GM21447 (cell line): Measurements from ENCODE around the gene BHLHA15.
"Not testable (repeated sequence)": the region's sequence is repeated elsewhere in the genome, so short reads cannot be mapped to it uniquely, and the experiment has no call there.

ENCODE experiments used
- ATAC-seq: cut with Tn5 transposase; IDR thresholded peaks from one replicate; pipeline ENCODE4 v1.9.1; 2021; ENCODE audit not compliant: unreplicated experiment

The BHLHA15 gene

DNA sequence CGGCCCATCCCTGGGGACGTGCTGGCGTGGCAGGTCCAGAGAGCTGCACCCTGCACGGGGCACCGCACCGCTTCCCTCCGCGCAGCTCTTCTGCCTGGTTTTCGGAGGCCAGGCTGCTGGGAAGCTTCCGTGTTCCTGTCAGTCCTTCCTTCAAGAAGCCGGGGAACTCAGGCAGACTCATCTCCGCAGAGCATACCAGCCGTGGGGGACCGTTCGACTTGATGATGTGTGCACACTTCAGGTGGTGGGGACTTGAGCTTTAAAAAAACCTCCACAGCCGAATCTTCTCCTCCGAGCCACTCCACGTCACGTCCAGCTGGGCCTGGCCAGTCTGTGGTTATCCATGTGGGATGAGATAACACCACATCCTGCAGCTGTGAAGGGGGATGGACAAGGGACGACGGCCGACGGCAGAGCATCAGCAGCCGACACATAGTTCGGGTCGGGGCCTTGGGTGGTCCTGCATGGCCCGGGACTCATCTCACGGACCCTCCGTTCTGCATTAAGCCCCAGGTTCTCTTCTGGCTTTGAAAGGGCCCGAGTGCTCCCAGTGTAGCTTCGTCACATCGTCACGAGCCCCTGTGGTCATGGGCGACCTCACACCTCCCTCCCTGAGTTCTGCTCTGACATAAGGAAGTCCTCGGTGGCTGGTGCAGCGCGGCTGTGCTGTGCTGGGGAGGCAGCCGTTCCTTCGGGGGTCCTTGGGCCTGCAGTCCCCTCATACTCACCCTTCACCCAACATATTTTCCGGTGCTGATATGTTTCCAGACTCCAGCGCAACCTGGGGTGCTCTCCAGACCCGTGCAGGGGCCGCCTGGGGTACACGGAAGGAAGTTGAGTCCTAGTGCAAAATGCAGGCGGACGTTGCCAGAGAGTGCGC, 4.5 kb upstream of the BHLHA15 start:
- no peak for ATAC-seq

DNA sequence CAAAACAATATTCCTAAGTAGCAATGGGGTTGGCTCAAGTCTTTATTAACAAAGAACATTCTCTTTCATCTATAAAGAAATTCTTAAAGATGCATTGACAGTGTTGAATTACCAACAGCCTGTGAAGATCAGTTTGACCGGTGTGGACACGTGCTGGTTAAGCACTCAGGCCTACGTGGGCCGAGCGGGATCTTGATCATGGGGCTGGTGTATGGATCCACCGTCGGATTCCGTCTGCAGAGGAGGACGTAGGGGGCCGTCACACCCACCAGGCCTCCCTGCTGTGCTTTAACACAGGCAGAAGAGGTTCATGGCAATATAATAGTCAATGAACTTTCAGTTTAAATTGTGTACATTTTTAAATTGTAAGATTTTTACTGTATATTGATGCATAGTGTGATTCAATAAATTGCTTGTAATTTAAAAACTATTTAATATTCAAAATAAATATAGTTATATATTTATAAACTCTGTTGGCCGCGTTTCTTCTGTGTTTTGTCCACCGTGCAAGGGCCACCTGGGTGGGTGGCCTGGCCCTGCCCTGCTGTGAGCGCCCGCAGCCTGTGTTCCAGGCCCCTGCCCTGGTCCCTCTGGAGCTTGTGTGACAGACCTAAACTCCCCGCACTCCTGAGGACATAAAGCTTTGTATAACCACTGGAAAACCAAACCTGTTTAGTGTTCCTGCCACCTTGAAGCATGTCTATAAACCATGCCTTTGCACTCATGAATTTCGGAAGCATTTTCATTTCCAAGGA, 1.9 kb upstream of the BHLHA15 start:
- no peak for ATAC-seq

DNA sequence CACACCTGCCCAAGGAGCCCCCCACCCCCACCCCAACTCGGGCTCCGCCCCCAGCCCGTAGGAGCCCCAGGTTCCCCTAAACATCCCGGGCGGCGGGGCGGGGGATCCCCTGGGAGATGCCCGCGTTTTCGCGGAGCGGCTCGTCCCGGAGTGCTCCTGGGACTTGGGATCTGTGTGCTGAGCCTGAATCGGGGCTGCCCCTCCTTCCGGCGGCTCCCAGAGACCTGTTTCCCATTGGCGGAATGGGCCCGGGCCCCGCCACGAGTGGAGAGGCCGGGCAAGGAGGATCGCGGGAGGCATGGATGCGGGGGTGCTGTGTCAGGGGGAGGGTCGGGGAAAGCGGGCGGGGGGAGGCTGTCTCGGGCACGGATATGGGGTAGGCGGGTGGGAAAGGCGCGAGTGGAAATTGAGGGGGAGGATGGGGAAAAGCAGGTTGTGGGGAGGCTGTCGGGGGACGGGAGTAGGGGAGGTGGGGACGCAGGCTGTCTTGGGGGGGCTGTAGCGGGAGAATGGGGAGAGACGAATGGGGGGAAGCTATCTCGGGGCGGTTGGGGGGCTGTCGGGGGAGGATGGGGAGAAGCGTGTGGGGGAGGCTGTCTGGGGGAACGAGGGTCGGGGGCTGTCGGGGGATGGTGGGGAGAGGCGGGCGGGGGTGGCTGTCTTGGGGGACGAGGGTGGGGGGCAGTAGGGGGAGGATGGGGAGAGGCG, 572 bp upstream of the BHLHA15 start:
- no peak for ATAC-seq

DNA sequence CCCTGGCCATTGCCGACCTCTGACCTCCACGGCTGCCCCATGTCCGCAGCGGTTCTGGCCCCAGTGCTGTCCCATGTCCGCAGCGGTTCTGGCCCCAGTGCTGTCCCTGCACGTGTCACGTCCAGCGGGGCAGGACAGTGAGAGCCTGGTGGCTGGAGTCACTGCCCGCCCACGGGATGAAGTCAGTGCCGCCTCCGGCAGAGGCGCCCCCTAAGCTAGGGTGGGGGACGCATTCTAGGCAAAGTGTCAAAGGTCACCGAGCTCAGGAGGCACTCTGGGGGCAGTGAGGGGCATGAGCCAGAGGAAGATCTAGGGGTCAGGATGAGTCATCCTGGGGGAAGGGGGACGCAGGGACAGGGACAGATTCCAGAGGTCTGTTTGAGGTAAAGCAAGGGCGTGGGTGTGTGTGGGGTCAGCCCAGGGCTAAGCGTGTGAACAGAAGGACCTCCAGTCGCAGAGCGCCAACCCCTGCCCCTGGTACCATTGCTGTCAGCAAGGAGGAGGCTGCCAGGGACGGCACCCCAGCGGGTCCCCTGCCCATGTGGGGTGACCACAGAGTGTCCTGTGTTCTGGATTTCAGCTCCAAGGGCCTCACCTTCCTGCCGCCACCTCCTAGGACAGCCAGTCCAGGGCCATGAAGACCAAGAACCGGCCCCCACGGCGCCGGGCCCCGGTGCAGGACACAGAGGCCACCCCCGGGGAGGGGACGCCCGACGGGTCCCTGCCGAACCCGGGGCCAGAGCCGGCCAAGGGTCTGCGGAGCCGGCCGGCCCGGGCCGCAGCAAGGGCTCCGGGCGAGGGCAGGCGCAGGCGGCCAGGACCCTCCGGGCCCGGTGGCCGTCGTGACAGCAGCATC, 665 bp downstream of the BHLHA15 start:
- ATAC-seq: no peak

DNA sequence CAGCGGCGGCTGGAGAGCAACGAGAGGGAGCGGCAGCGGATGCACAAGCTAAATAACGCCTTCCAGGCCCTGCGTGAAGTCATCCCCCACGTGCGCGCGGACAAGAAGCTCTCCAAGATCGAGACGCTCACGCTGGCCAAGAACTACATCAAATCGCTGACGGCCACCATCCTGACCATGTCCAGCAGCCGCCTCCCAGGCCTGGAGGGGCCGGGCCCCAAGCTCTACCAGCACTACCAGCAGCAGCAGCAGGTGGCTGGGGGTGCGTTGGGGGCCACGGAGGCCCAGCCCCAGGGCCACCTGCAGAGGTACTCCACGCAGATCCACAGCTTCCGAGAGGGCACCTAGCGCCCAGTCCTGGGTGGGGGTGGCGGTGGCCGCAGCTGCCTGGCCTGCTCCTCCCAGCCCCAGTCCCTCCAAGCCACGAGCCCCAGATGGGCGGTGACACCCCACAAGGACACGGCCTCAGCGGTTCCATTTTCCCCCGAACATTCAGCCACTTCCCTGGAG, 1.3 kb downstream of the BHLHA15 start:
- ATAC-seq: no peak

DNA sequence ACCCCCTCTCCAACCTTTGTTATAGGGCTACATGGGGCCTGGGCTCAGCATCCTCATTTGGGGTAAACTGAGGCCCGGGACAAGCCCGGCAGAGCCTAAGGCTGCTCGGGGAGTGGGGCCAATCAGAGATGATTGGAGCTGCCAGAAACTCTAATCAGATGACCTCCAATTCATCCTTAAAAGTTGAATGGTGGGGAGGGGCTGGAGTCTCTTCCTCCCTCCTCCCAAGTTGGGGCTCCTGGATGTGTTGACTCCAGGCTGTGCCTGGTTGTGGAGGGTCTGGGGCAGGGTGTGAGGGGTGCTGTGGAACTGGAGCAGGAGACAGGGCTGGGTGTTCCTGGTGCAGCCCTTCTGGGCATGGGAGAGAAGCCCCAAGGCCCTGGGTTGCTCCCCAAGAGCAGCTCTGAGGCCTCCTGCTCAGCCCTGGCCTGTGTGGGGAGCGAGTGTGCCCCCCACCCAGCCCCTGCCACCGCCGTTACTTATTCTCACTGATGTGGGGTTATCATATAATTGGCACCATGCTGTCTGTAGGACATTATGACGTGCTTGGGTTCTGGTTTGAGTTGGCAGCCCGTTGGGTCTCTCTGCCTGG, 2.2 kb downstream of the BHLHA15 start:
- ATAC-seq: no peak

DNA sequence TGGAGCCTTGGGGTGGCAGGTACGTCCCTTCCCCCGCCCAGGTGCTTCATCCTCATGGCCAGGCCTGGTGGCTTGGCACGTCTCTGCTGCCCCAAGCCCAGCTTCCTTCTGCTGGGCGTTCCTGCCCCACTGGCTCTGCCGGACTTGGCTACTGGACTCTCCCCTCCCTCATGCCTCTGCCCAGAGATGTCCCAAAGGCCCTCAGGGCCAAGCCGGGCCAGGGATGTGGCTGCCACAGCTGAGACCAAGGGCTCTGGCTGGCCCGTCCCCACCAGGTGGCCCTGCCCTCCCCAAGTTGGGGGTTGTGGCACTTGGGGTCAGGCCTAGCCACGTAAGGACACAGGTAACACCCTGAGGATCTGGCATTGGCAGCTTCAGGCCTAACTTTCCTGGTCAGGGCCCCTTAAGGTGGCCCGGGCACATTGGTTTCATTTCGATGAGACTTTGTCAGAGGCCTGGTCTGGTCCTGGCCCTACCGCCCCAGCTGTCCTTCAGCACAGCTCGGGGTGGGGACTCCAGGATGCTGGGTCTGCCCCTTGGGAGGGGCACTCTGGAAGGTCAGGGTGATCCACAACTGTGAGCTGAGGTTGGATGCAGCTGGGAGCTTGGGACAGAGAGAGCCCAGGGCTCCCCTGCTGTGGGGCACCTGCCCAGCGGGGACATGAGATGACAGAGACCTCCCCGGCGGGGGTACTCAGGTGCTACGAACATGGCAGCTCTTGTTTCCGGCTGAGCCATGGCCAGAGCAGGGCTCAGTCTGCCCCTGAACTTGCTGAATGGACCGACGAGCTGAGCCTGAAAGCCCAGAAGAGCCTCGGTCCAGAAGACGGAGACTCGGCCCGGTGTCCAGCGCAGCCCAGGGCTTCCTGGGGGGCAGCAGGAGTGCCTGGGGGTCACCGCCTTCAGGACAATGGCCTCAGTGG, 2.9 kb downstream of the BHLHA15 start:
- no peak for ATAC-seq

DNA sequence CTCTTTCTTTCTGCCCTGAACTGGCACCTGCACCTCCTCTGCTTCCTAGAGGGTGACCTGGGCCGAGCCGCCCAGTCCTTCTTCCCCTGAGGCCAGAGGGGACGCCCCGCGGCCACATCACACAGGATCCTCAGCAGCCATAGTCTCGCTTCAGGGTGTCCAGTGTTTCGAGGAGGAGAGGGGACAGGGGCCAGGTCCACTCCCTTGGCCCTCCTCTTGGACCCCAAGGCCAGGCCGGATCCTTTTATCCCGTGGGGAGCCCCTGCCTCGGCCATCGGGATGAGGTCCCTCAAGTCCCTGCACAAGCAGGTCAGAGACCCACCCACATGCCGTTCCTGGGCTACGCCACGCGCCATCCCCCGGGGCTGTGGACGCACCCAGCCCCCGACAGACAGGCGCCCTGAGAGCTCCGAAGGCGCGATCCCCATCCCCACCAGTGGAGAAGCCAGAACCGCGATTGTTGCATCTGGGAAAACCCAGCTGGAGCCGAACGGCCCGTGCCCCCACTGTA, 3.6 kb downstream of the BHLHA15 start:
- no peak for ATAC-seq

DNA sequence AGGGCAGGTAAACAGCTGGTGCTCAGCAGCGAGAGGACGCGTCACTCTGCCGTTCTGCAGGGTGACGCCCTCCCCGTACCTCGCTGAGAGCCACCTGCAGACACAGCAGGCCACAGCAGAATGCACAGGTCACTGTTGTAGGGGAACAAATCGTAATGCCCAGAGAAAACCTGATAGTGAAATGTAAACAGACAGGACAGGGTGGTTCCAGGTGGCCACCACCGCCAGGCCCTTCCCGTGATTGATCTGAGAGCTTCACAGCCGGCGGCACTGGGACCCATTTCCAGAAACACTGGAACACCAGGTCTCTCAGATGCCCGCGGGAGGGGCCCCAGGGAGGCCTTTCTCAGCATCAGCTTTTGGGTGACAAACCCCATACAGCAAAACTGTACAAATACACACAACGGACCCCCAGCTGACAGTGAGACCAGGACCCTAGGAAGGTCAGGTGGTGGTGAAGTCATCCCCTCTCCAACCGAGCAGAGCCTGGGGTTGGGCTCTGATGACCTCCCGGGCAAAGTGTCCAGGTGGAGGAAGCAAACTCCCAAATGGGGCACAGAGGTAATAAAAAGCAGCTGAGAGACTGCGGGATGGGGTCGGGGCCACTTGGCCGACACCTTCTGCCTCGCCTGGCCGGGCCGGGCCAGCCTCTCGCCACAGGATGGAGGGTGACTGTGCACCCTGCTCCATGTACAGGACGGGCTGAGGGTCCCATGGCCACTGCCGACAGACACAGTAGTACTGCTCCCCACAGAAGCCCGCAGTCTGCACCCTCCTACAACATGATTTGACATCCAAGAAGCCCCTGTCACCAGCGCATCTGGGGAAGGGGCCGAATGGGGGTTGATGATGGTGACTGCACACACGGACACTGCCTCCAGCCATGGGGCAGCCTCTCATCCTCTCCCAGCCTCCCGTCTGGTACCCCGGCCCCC, 4.6 kb downstream of the BHLHA15 start:
- ATAC-seq: no peak

DNA sequence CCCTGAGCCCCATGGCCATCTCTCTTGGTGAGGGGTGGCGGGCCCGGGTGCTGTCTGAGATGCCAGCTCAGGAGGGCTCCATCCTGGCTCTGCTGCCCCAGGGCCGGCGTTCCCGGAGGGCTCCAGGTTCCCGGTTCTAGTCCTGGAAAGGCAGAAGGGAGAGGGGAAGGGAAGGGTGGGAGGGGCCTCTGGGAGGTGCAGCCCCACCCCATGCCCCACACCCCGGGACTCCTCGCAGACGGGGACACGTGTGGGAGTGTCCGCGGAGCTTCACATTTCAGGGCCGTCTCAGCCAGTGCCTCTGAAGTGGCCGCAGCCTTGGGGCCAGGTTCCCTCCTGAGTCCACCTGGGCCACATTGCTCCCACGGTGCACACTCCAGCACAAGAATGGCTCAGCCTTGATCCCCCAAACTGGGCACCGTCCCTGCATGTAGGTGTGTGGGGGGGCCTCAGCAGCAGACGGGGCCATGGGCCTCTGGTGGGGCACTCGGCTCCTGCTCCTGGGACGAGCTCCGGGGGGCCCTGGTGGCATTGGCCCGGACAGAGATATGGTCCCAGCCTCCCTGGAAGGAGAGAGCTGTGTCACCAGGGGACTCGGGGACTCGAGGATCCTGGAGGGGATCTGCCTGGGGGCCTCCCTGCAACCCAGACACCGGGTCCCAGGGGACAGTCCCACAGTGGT, 5.8 kb downstream of the BHLHA15 start:
- ATAC-seq: no peak

DNA sequence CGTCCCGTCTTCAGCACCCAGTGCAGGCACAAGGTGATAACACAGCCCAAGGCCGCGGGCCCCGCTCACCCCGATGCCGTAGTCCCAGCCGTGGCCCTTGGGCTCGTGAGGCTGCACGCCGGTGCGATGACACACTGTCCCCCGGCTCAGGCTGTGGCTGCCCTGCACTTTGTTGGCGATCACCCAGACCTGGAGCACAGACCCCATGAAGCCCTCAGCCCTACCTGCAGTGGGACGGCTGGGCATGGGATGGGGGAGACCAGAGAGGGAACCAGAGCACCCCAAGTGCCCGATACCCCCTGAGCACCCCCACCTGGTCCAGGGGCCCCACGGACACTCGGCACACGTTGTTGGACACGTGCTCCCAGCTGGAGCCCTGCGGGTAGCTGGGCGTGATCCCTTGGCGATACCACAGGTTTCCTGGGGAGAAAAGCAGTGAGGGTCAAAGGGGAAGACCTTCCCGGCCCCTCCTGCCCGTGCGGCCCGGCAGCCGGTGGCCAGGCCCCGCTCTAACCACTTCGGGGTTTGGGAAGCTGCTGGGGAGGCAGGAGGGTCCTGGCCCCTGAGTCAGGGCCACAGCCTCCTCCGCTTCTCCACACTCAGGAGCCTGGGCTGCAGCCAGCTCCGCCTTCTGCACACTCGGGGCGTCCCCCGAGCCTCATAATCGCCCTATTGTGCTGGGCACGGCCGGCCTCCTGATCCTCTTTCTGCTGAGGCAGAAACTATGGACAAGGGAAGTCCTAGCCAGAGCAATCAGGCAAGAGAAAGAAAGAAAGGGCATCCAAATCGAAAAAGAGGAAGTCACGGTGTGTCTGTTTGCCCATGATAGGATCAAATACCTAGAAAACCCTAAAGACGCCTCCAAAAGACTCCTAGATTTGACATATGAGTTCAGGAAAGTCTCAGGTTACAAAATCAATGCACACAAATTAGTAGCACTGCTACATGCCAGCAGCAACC, 6.7 kb downstream of the BHLHA15 start:
- no peak for ATAC-seq

DNA sequence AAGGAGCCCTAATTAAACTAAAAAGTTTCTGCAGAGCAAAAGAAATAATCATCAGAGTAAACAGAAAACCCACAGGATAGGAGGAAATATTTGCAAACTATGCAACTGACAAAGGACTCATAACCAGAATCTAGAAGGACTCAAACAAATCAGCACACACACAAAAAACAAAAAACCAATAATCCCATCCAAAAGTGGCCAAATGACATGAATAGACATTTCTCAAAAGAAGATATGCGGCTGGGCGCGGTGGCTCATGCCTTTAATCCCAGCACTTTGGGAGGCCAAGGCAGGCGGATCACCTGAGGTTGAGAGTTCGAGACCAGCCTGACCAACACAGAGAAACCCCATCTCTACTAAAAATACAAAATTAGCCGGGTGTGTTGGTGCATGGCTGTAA, 8.1 kb downstream of the BHLHA15 start:
- not testable (repeated sequence) for ATAC-seq

DNA sequence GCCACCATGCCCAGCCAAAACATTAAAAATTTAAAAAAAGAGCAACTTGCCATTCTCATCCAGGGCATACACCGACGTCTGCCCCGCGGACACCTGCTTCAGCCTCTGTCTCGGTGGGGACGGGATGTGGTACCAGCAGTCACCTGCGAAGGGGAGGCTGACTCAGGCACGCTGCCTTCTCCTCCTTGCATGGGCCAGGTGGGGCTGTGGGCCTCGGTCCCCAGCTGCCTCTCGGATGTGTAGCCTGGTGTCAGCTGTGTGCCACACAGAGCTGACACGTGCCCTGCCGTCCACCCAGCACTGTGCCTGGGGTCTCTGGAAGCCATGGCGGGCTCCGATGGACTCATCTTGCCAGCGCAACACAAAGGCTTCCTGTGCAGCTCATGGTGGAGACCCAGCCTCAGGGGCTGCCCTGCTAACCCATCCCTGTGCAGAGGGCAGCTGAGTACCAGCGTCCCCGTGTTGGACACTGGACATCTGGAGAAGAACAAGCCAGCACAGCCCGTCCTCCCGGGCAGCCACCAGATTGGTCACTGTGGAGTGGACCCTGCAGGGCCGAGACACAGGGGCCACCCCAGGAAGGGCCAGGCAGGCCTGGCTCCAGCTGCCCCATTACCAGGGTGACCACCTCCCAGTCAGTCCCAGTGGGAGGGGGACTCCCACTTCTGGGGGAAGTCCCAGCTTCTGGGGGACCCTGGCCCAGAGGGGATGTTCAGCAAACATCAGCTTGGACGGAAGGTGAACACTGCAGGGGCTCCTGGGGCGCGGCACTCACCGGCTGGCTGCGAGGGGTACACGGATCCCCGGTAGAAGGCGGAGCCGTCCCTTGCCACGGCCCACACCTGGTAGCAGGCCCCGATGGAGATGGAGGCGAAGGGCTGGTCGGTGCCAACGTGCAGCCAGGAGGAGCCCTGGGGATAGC, 10.6 kb downstream of the BHLHA15 start:
- ATAC-seq: no peak

DNA sequence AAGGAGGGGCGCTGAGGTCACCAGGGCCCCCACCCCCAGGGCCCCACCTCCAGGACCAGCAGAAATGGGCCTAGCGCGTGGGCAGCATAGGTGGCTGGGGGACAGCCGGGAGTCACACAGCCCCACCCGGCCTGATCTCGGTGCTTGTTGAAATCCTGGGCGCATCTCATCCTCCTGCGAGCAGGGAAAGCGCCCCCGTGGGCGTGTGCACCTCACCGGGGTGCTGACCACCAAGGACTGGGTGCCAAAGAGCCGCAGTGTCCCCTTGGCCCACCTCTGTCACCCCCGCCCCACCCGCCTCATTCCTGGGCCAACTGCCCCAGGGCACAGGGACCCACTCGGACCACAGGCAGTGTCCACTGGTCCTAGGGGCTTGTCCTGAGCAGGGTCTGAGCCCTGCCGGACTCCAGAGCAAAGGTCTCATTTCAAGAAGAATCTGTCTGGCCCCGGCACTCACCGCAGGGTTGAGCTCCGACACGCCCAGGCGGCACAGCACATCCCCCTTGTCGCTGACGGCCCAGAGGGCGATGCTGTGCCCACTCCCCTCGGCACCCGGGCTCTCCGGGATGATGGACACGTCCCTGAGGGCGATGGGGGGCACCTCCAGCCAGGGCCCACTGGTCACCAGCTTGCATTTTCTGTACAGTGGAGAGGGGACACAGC, 11.4 kb downstream of the BHLHA15 start:
- no peak for ATAC-seq
